ENCODE data around the gene TSPAN15. TPM values are rescaled to one million over a fixed set of nuclear protein-coding genes. Genes with fewer than 3 reads are reported as not detected.

TSPAN15 gene
- total and polyA plus RNA-seq, 2 donors (not counting 1 experiment from before 2014, with no cell fraction given): 0.56 to 2.6 TPM

DNA sequence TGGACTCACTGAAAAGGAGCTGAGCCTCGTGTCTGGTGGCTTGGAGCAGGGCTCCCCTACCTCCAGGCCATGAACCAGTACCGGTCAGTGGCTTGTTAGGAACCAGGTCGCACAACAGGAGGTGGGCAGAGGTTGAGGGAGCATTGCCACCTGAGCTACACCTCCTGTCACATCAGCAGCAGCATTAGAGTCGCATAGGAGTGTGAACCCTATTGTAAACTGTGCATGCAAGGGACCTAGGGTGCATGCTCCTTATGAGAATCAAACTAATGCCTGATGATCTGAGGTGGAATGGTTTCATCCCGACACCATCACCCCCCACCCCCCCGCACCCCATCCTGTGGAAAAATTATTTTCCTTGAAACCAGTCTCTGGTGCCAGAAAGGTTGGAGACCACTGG lies 50.4 kb downstream of the TSPAN15 start:
- H3K9ac ChIP-seq (ENCODE audit: insufficient read depth, low read length): no peak overlapping the region
- H3K27ac ChIP-seq (ENCODE audit: insufficient read depth, low read length): no peak overlapping the region
- TF ChIP-seq, protein P1, sequence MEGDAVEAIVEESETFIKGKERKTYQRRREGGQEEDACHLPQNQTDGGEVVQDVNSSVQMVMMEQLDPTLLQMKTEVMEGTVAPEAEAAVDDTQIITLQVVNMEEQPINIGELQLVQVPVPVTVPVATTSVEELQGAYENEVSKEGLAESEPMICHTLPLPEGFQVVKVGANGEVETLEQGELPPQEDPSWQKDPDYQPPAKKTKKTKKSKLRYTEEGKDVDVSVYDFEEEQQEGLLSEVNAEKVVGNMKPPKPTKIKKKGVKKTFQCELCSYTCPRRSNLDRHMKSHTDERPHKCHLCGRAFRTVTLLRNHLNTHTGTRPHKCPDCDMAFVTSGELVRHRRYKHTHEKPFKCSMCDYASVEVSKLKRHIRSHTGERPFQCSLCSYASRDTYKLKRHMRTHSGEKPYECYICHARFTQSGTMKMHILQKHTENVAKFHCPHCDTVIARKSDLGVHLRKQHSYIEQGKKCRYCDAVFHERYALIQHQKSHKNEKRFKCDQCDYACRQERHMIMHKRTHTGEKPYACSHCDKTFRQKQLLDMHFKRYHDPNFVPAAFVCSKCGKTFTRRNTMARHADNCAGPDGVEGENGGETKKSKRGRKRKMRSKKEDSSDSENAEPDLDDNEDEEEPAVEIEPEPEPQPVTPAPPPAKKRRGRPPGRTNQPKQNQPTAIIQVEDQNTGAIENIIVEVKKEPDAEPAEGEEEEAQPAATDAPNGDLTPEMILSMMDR (conservative IDR thresholded peaks at IDR 0.05 in 1 of 2, IDR thresholded peaks at IDR 0.05 in 1 of 2; ENCODE audit: low read depth in 1 of 2, low read length in 2 of 2): no peak
- TF ChIP-seq EZH2 (IDR thresholded peaks at IDR 0.05; ENCODE audit: low read length, missing control alignments): no peak
- no peak overlapping the region for H3K4me3 ChIP-seq (replicated peaks in 1 of 4; ENCODE audit: control extremely low read depth in 1 of 4, insufficient read depth in 1 of 4, low read depth in 3 of 4, low read length in 4 of 4)
- no peaks in the 10 kb centered on the region for H3K36me3 ChIP-seq (ENCODE audit: control insufficient read depth, insufficient read depth, low read length)
- H3K27me3 ChIP-seq (ENCODE audit: control insufficient read depth, insufficient read depth, low read length): no peaks in the 10 kb centered on the region
- no peaks in the 10 kb centered on the region for H3K9me3 ChIP-seq (ENCODE audit: control insufficient read depth, insufficient read depth, low read depth, low read length)
- no peak overlapping the region for H2AFZ ChIP-seq (ENCODE audit: low read length)
- no peaks in the 10 kb centered on the region for H4K20me1 ChIP-seq (ENCODE audit: control insufficient read depth, extremely low read depth, insufficient read depth, low read length)
- H3K4me2 ChIP-seq (ENCODE audit: extremely low read depth, insufficient read depth, low read length): no peak overlapping the region
- no peak for DNase-seq (ENCODE audit: low read depth in 2 of 2)
- H3K4me1 ChIP-seq (ENCODE audit: control insufficient read depth, extremely low read depth, insufficient read depth, low read length): no peaks in the 10 kb centered on the region
- H3K79me2 ChIP-seq (ENCODE audit: control insufficient read depth, insufficient read depth, low read length): no peaks in the 10 kb centered on the region

DNA sequence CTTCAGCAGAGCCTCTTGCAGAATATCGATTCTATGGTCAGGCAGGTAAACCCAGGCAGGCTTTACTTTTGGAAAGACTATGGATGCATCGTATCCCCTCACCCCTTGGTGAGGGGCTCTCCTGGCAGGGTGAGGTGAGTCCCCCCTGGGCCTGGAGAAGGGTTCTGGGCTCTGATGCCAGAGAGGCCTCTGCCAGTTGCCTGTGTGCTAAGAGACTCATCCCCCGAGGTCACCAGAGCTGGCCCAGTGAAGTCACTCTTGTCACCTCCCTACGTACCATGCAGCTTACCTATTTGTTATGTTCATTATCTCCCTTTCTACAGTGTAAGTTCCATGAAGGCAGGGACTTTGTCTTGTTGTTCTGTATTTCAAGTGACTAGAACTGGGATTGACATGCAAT lies 51.3 kb downstream of the TSPAN15 start:
- no peak for TF ChIP-seq EZH2 (IDR thresholded peaks at IDR 0.05; ENCODE audit: low read length, missing control alignments)
- TF ChIP-seq, protein P1 (conservative IDR thresholded peaks at IDR 0.05 in 1 of 2, IDR thresholded peaks at IDR 0.05 in 1 of 2; ENCODE audit: low read depth in 1 of 2, low read length in 2 of 2): no peak
- H3K27me3 ChIP-seq (ENCODE audit: control insufficient read depth, insufficient read depth, low read length): no peaks in the 10 kb centered on the region

DNA sequence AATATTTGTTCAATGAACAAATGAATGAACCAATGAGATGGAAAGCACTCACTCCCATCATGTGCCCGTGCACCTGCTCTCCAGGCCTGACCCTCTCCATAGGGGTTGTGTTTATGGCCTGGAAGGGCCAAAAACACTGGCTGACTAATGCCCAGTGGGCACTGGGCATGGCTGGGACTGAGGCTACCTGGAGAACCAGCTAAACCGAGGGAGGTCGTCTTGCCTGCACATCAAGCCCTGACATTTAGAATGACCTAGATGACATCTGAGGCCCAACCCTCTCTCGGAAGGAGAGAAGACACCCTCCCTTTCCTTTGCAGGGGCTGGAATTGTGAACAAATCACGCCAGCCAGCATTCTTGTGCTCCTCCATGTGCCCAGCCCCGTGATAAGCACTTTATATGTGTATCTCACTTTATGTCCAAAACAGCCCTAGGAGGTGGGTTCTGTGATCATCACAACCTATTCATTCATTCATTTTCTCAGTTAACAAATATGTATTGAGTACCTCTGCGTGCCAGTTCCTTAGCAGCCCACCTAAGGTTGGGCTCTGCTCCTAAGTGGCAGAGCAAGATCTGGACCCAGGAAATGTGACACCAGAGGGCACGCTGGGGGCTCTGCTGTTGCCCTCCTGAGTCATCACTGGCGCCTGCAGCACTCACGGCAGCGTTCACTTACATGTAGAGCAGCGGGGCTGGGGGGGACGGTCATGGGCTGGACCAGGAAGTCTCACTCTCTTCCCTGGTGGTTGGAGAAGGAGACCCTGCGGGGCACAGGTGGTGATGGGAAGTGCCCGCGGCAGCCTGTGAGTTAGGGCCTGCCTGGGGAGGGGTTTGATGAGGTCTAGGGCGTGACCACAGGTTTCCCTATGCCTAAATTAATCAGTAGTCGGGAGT lies 52.0 kb downstream of the TSPAN15 start:
- H3K4me2 ChIP-seq (ENCODE audit: extremely low read depth, insufficient read depth, low read length): no peak overlapping the region
- H3K4me3 ChIP-seq (replicated peaks in 1 of 4; ENCODE audit: control extremely low read depth in 1 of 4, insufficient read depth in 1 of 4, low read depth in 3 of 4, low read length in 4 of 4): no peak overlapping the region
- no peak for TF ChIP-seq EZH2 (IDR thresholded peaks at IDR 0.05; ENCODE audit: low read length, missing control alignments)
- TF ChIP-seq, protein P1 (conservative IDR thresholded peaks at IDR 0.05 in 1 of 2, IDR thresholded peaks at IDR 0.05 in 1 of 2; ENCODE audit: low read depth in 1 of 2, low read length in 2 of 2): no peak
- H3K9me3 ChIP-seq (ENCODE audit: control insufficient read depth, insufficient read depth, low read depth, low read length): no peaks in the 10 kb centered on the region
- no peaks in the 10 kb centered on the region for H3K79me2 ChIP-seq (ENCODE audit: control insufficient read depth, insufficient read depth, low read length)
- H3K36me3 ChIP-seq (ENCODE audit: control insufficient read depth, insufficient read depth, low read length): no peaks in the 10 kb centered on the region
- H3K27me3 ChIP-seq (ENCODE audit: control insufficient read depth, insufficient read depth, low read length): no peaks in the 10 kb centered on the region
- no peaks in the 10 kb centered on the region for H3K4me1 ChIP-seq (ENCODE audit: control insufficient read depth, extremely low read depth, insufficient read depth, low read length)
- no peaks in the 10 kb centered on the region for H4K20me1 ChIP-seq (ENCODE audit: control insufficient read depth, extremely low read depth, insufficient read depth, low read length)
- H3K9ac ChIP-seq (ENCODE audit: insufficient read depth, low read length): no peak overlapping the region
- no peak overlapping the region for H2AFZ ChIP-seq (ENCODE audit: low read length)
- DNase-seq (ENCODE audit: low read depth in 2 of 2): no peak
- no peak overlapping the region for H3K27ac ChIP-seq (ENCODE audit: insufficient read depth, low read length)

More for the DNA sequence above, 51.3 kb downstream of the TSPAN15 start:
- no peaks in the 10 kb centered on the region for H3K36me3 ChIP-seq (ENCODE audit: control insufficient read depth, insufficient read depth, low read length)
- no peaks in the 10 kb centered on the region for H4K20me1 ChIP-seq (ENCODE audit: control insufficient read depth, extremely low read depth, insufficient read depth, low read length)
- H3K9me3 ChIP-seq (ENCODE audit: control insufficient read depth, insufficient read depth, low read depth, low read length): no peaks in the 10 kb centered on the region
- H3K4me3 ChIP-seq (replicated peaks in 1 of 4; ENCODE audit: control extremely low read depth in 1 of 4, insufficient read depth in 1 of 4, low read depth in 3 of 4, low read length in 4 of 4): no peak overlapping the region
- no peak overlapping the region for H3K4me2 ChIP-seq (ENCODE audit: extremely low read depth, insufficient read depth, low read length)
- no peak overlapping the region for H2AFZ ChIP-seq (ENCODE audit: low read length)
- DNase-seq (ENCODE audit: low read depth in 2 of 2): no peak
- H3K9ac ChIP-seq (ENCODE audit: insufficient read depth, low read length): no peak overlapping the region
- H3K4me1 ChIP-seq (ENCODE audit: control insufficient read depth, extremely low read depth, insufficient read depth, low read length): no peaks in the 10 kb centered on the region
- H3K27ac ChIP-seq (ENCODE audit: insufficient read depth, low read length): no peak overlapping the region
- H3K79me2 ChIP-seq (ENCODE audit: control insufficient read depth, insufficient read depth, low read length): no peaks in the 10 kb centered on the region
